SH-SY5Y (cell line): ENCODE measurements around the gene MYH6.

Source experiments
- GATA2 ChIP-seq: IDR thresholded peaks from 2 replicates; pipeline ENCODE4 v1.6.1; 2011; ENCODE audit warnings: mild to moderate bottlenecking, low read depth, low read length
- GATA3 ChIP-seq: IDR thresholded peaks from 2 replicates; pipeline ENCODE4 v1.6.1; 2011; ENCODE audit warnings: low read depth, mild to moderate bottlenecking, low read length, moderate library complexity

DNA sequence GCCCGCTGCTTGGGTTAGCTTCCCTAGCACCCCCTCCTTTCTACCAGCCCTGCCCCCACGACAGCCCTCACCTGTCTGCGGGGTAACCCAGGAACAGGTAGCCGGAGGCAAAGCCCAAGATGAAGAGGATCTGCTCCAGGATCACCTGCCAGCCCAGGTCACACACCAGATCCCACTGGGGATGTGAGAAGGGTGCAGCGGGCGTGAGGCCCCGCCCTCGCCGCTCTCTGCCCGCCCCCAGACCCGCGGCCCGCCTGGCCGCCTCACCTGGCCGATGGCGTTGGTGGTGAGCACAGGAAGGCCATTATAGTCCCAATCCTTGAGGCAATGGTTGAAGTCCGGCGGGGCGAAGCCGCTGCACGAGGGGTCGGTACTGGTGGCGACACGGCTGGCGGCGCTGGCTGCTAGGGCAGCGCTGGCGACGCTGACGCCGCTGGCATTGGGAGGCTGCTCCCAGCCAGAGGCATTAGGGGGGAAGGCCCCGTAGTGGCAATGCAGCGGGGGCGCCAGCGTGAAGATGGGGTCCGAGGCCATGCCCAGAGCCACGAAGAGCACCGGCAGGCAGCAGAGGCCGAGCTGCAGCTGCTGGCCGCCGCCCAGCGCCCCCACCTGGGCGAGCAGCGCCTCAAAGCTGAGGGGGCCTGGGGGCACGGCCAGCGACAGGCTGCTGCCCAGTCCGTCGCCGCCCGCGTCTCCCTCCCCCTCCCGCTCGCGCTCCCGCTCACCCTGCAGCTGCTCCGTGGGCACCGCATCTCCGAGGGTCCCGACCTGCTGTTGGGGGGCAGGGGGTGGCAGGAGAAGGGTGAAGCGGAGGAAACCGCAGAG lies 56.2 kb downstream of the MYH6 start:
- TF ChIP-seq GATA2 (no peak), GATA3 (no peak)
